K562 (cell line): ENCODE results near the gene XPR1. TPM values are rescaled to one million over a fixed set of nuclear protein-coding genes. Genes with fewer than 3 reads are reported as not detected.

Source experiments
- ATF1 ChIP-seq, 2 experiments: fragments of 450-650 bp in 1 of 2; IDR thresholded peaks; 2 replicates each; pipeline ENCODE4 v1.6.1; 2016; ENCODE audit warnings: missing compliant biosample characterization in 1 of 2, missing genetic modification characterization in 1 of 2
- CBFA2T2 ChIP-seq: fragments of 450-650 bp; conservative IDR thresholded peaks from 2 replicates; pipeline ENCODE4 v1.6.1; 2017; ENCODE audit warnings: mild to moderate bottlenecking
- CEBPB ChIP-seq: fragments of 450-650 bp; IDR thresholded peaks from 2 replicates; pipeline ENCODE4 v1.6.1; 2016; ENCODE audit warnings: missing genetic modification characterization, missing compliant biosample characterization
- CHAMP1 ChIP-seq: fragments of 450-650 bp; IDR thresholded peaks from 2 replicates; pipeline ENCODE4 v1.6.1; 2016; ENCODE audit warnings: mild to moderate bottlenecking
- CSDE1 ChIP-seq, 2 experiments: fragments of 450-650 bp; IDR thresholded peaks; 2 replicates each; pipeline ENCODE4 v1.6.1; 2016; ENCODE audit warnings: mild to moderate bottlenecking in 1 of 2
- ELF4 ChIP-seq: fragments of 450-650 bp; formaldehyde crosslinking; IDR thresholded peaks from 2 replicates; pipeline ENCODE4 v1.4.0; 2022; ENCODE audit warnings: missing genetic modification characterization
- GATAD2A ChIP-seq: fragments of 450-650 bp; IDR thresholded peaks from 2 replicates; pipeline ENCODE4 v1.6.1; 2017
- IFI16 ChIP-seq: fragments of 250-450 bp; sonication (Bioruptor Pico); IDR thresholded peaks from 2 replicates; pipeline ENCODE4 v2.1.2; 2022; ENCODE audit warnings: mild to moderate bottlenecking, inconsistent platforms
- IRF9 ChIP-seq: fragments of 450-650 bp; IDR thresholded peaks from 2 replicates; pipeline ENCODE4 v1.6.1; 2016; ENCODE audit warnings: missing biosample characterization, missing genetic modification characterization
- NFYB ChIP-seq: IDR thresholded peaks from 2 replicates; pipeline ENCODE4 v1.6.1; 2011; ENCODE audit warnings: mild to moderate bottlenecking, moderate library complexity; ENCODE audit not compliant: insufficient read length; ENCODE audit errors: extremely low read depth
- PKNOX1 ChIP-seq: fragments of 450-650 bp; IDR thresholded peaks from 2 replicates; pipeline ENCODE4 v1.6.1; 2016
- POLR2H ChIP-seq: IDR thresholded peaks from 2 replicates; pipeline ENCODE4 v1.6.1; 2016; ENCODE audit warnings: missing genetic modification characterization, low read depth, mild to moderate bottlenecking, control low read depth, missing compliant biosample characterization, moderate library complexity
- RB1 ChIP-seq: fragments of 450-650 bp; IDR thresholded peaks from 2 replicates; pipeline ENCODE4 v1.6.1; 2017; ENCODE audit warnings: low read depth, mild to moderate bottlenecking
- RFX5 ChIP-seq: IDR thresholded peaks from 2 replicates; pipeline ENCODE4 v1.6.1; 2011; ENCODE audit warnings: low read depth, mild to moderate bottlenecking, improper control_type of control experiment, low read length
- SUPT5H ChIP-seq: fragments of 450-650 bp; IDR thresholded peaks from 2 replicates; pipeline ENCODE4 v1.6.1; 2016
- TBP ChIP-seq: optimal IDR thresholded peaks from 2 replicates; pipeline ENCODE3; 2011; ENCODE audit warnings: low read depth, low read length, improper control_type of control experiment
- ZNF197 ChIP-seq: fragments of 200-800 bp; sonication (Bioruptor generic); IDR thresholded peaks from 2 replicates; pipeline ENCODE4 v1.6.1; 2016; ENCODE audit warnings: low read depth, missing genetic modification characterization, missing compliant biosample characterization
- polyA plus RNA-seq, 8 experiments: library from polyadenylated mRNA; depleted of rRNA in 4 of 8; stranded (reverse) in 5 of 8; unstranded in 3 of 8; fragments of >200 nt; fragmentation: Nextera tagmentation in 2 of 8; fragmentation: Illumina TruSeq in 1 of 8; extraction: Ambion mirVana in 2 of 8; extraction: Trizol in 1 of 8; gene quantifications; 2 replicates each; pipeline versions ENCODE4 v1.2.1 to v1.2.3, GENCODE V29; 2011 to 2014; ENCODE audit warnings: inconsistent platforms in 1 of 8, missing spikeins in 1 of 8
- total RNA-seq, 7 experiments: library from RNA; depleted of rRNA in 6 of 7; stranded (reverse); fragments of >200 nt in 6 of 7; fragmentation: Illumina TruSeq in 2 of 7; extraction: Trizol in 2 of 7; gene quantifications; 2 replicates each; pipeline versions ENCODE4 v1.2.1 to v1.2.3, GENCODE V29; 2011 to 2021; ENCODE audit warnings: low replicate concordance in 1 of 7
- TF ChIP-seq, protein P1 (sequence below): fragments of 250-450 bp; sonication (Bioruptor Pico); IDR thresholded peaks from 2 replicates; pipeline ENCODE4 v1.5.1; 2021; ENCODE audit warnings: mild to moderate bottlenecking
- TF ChIP-seq, protein P2 (sequence below): sonication (generic); formaldehyde crosslinking; IDR thresholded peaks from 2 replicates; pipeline ENCODE4 v1.5.0; 2020; ENCODE audit warnings: missing genetic modification reagents
- TF ChIP-seq, protein P3 (sequence below): sonication (generic); IDR thresholded peaks from 2 replicates; pipeline ENCODE4 v1.6.1; 2016

The XPR1 gene
- total and polyA plus RNA-seq, 9 of the 15 experiments (the other 6 are each of a cell fraction or from before 2014, with no cell fraction given), result 3.0 to 66.2 (median 38.6) TPM

- peak; percentile 91 for TF ChIP-seq PKNOX1
- peak; percentile 86 for TF ChIP-seq SUPT5H
- peak; percentile 68; the same call in 1 of the 2 replicates for TF ChIP-seq CHAMP1
- TF ChIP-seq, protein P1, sequence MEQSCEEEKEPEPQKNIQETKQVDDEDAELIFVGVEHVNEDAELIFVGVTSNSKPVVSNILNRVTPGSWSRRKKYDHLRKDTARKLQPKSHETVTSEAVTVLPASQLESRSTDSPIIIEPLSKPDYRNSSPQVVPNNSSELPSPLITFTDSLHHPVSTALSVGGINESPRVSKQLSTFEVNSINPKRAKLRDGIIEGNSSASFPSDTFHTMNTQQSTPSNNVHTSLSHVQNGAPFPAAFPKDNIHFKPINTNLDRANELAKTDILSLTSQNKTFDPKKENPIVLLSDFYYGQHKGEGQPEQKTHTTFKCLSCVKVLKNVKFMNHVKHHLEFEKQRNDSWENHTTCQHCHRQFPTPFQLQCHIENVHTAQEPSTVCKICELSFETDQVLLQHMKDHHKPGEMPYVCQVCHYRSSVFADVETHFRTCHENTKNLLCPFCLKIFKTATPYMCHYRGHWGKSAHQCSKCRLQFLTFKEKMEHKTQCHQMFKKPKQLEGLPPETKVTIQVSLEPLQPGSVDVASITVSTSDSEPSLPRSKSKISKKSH, result no peak
- TF ChIP-seq TBP, result peak; percentile 62
- peak in 1 of 2 experiments; percentile 34; a peak in 1 of 4 replicates for TF ChIP-seq CSDE1 (IDR thresholded peaks at IDR 0.05)
- no peak for TF ChIP-seq IRF9
- TF ChIP-seq, protein P2, sequence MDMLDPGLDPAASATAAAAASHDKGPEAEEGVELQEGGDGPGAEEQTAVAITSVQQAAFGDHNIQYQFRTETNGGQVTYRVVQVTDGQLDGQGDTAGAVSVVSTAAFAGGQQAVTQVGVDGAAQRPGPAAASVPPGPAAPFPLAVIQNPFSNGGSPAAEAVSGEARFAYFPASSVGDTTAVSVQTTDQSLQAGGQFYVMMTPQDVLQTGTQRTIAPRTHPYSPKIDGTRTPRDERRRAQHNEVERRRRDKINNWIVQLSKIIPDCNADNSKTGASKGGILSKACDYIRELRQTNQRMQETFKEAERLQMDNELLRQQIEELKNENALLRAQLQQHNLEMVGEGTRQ, result peak; percentile 98
- TF ChIP-seq NFYB, result peak; percentile 53
- TF ChIP-seq ZNF197 (CRISPR knock-in tag), result no peak; the same call in 1 of the 2 replicates
- TF ChIP-seq IFI16 (CRISPR knock-in tag), result no peak
- TF ChIP-seq CBFA2T2, result peak; percentile 54
- TF ChIP-seq CEBPB (tag), result peak; percentile 73
- peak; percentile 73; the same call in 1 of the 2 replicates for TF ChIP-seq ELF4 (CRISPR knock-in tag)
- TF ChIP-seq RB1, result no peak
- peak; percentile 40; the same call in 1 of the 2 replicates for TF ChIP-seq GATAD2A
- TF ChIP-seq, protein P3, sequence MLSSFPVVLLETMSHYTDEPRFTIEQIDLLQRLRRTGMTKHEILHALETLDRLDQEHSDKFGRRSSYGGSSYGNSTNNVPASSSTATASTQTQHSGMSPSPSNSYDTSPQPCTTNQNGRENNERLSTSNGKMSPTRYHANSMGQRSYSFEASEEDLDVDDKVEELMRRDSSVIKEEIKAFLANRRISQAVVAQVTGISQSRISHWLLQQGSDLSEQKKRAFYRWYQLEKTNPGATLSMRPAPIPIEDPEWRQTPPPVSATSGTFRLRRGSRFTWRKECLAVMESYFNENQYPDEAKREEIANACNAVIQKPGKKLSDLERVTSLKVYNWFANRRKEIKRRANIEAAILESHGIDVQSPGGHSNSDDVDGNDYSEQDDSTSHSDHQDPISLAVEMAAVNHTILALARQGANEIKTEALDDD, result 0 out of 2 replicates have a peak, but pooled peaks have one; percentile 20
- no peak for TF ChIP-seq RFX5
- TF ChIP-seq ATF1 (CRISPR knock-in tag; IDR thresholded peaks at IDR 0.05), result no peak
- no peak for TF ChIP-seq ATF1 (tag; IDR thresholded peaks at IDR 0.05)
- TF ChIP-seq POLR2H, result peak; percentile 78
These were observed 21.9 kb upstream of the XPR1 start (continued) for GRCh38 chr1:180609643-180610555.
